Measurements from ENCODE around the gene FRY.

GRCh38 chr13:32105653-32106313, 74.2 kb downstream of the FRY start:
- TF ChIP-seq CTCF (IDR thresholded peaks at IDR 0.05) (no peak), POLR2A (IDR thresholded peaks at IDR 0.05) (no peak)

Measured in uterus (tissue), 2 donors.